Spleen (tissue), 7 donors: Measurements from ENCODE around the gene DDX20.

ENCODE experiments used
- CTCF ChIP-seq, 11 experiments: fragments of 200-600 bp in 7 of 11; fragments of 450-650 bp in 4 of 11; sonication (generic) in 4 of 11; IDR thresholded peaks in 8 of 11; conservative IDR thresholded peaks in 3 of 11; 1 replicate in 7 of 11; 2 replicates in 4 of 11; pipeline versions ENCODE4 v1.4.0 to v1.8.0; 2016 to 2021; ENCODE audit warnings: antibody characterized with exemption in 11 of 11, inconsistent platforms in 4 of 11, mild to moderate bottlenecking in 1 of 11
- POLR2A ChIP-seq, 3 donors: fragments of 450-650 bp; IDR thresholded peaks; one replicate each; pipeline ENCODE4 v1.5.1; 2017; ENCODE audit warnings: antibody characterized with exemption in 3 of 3, mild to moderate bottlenecking in 1 of 3
- donor health status: DM: no; HTN: no; CAD: no; lungs with moderate emphysema.
- donor health status: DM: no; HTN: no; CAD: no.
- donor health status: DM: no; HTN: no; CAD: no.

- no peak for TF ChIP-seq POLR2A (IDR thresholded peaks at IDR 0.05)
- TF ChIP-seq CTCF (IDR thresholded peaks at IDR 0.05 in 8 of 11, conservative IDR thresholded peaks at IDR 0.05 in 3 of 11) = no peak
Observed at GRCh38 chr1:111734856-111735255, 20.8 kb upstream of the DDX20 start.
